NOMO-1 treated with DMSO at 0.1 percent for 48 hours (cell line): ENCODE measurements around the gene NKD1.

Experiments
- DNase-seq: peaks from one replicate; lab custom pipeline; 2025; ENCODE audit not compliant: unreplicated experiment; lab: John Stamatoyannopoulos, UW

NKD1 gene

GRCh38 chr16:50611995-50612848, 64.0 kb downstream of the NKD1 start:
- DNase-seq: no peak

GRCh38 chr16:50612849-50613198, 64.6 kb downstream of the NKD1 start:
- DNase-seq: no peak

GRCh38 chr16:50613281-50613963, 65.2 kb downstream of the NKD1 start:
- no peak for DNase-seq

GRCh38 chr16:50613964-50614474, 65.8 kb downstream of the NKD1 start:
- DNase-seq: no peak

- no peak for DNase-seq
Observed at GRCh38 chr16:50614955-50615724, 66.9 kb downstream of the NKD1 start.

GRCh38 chr16:50615891-50616290, 67.7 kb downstream of the NKD1 start:
- DNase-seq: no peak

- DNase-seq: no peak
Observed at GRCh38 chr16:50616386-50616785, 68.2 kb downstream of the NKD1 start.

- no peak for DNase-seq
Observed at GRCh38 chr16:50616883-50617645, 68.9 kb downstream of the NKD1 start.

GRCh38 chr16:50617646-50618184, 69.5 kb downstream of the NKD1 start:
- no peak for DNase-seq

GRCh38 chr16:50618238-50618918, 70.2 kb downstream of the NKD1 start:
- no peak for DNase-seq

- no peak for DNase-seq
Observed at GRCh38 chr16:50619702-50620491, 71.7 kb downstream of the NKD1 start.

GRCh38 chr16:50620646-50621451, 72.7 kb downstream of the NKD1 start:
- no peak for DNase-seq

GRCh38 chr16:50621452-50621792, 73.2 kb downstream of the NKD1 start:
- DNase-seq: no peak

GRCh38 chr16:50622029-50622428, 73.8 kb downstream of the NKD1 start:
- no peak for DNase-seq

- DNase-seq: no peak
Observed at GRCh38 chr16:50622643-50623369, 74.6 kb downstream of the NKD1 start.

GRCh38 chr16:50624449-50624970, 76.3 kb downstream of the NKD1 start:
- no peak for DNase-seq

- no peak for DNase-seq
Observed at GRCh38 chr16:50625374-50625773, 77.2 kb downstream of the NKD1 start.

GRCh38 chr16:50626868-50627267, 78.7 kb downstream of the NKD1 start:
- peak; percentile 68 for DNase-seq
